HG02943 (cell line): ENCODE measurements around the gene ACOT6.
A peak's percentile ranks its signal among the peaks of the same experiment; 100 is the strongest.
"Not testable (repeated sequence)": the region's sequence is repeated elsewhere in the genome, so short reads cannot be mapped to it uniquely, and the experiment has no call there.

Experiments
- ATAC-seq: cut with Tn5 transposase; IDR thresholded peaks from one replicate; pipeline ENCODE4 v1.9.1; 2021; ENCODE audit warnings: mild to moderate bottlenecking, low read depth, moderate library complexity; ENCODE audit not compliant: unreplicated experiment

ACOT6 gene

DNA sequence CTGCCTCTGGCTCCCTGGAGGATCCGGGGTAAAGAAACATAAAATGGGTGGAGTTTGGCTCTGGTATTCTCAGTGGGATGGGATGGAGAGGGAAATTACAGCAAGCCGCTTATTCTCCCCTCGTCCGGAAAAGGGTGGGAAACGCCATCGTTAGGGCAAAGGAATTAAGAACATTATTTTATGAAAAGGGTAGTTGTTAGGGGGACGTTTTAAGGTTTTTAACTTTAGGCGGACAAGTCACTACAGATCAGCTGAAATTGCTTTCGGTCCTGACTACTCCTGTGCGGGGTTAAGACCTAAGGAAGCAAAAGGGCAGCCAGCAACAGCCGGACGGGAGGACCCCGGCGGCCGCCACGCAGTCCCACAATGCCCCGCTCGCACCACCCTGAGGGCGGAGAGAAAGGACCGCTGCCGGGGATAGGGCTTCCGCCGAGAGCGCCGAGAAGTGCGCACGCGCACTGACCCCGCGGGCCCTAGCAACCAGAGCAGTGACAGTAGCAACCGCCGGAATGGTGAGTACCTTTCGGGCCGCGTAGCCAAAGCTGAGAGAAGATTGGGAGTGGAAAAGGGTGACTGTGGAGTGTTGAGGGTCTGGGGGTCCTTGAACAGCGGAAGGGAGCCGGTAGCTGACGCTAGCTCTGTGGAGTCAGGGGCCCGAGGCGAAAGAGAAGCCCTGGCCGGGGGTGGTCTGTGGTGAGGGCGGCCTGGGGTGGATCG lies 32.4 kb downstream of the ACOT6 start, which contains the start of gene DNAL1:
DNAL1 (plus strand) TSS at position 456 of the 717 bp plus-strand sequence; CDS start at position 510, 54 bp downstream.
- peak; percentile 89 for ATAC-seq

DNA sequence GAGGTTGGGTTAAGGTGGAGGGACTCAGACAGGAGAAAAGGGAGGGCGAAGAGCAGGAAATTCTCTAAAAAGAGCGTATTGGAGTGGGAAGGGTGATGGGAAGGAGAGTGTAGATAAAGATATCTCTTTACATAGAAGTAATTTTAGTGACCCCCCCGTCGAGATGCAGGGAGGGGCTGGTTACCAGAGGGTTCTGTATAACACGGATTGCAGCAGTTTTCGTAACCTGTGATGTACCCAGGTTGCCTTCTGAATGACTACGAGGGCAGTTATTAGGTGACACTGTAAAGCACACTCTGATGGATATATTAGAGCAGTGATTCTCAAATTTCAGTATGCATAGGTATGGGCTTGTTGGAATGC lies 32.9 kb downstream of the ACOT6 start:
- no peak for ATAC-seq

GRCh38 chr14:73651005-73651404 lies 38.7 kb downstream of the ACOT6 start:
- no peak for ATAC-seq

DNA sequence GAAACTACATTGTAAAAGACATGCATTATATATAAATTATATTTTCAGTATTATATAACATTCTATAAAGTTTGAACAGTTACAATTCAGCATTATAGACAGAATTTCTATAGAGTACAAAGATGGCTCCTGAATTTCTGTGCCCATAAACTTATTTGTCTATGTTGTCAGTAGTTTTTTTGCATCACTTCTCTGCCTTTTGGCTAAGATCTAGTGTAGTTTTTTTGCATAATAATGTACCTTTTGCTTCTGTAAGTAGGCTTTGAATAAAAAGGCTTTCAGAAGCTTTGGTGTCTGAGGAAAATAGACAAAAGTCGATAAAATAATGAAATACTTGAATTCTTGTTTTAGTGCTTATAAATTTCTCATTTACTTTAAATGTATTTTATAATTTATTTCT lies 43.5 kb downstream of the ACOT6 start:
- ATAC-seq = no peak

GRCh38 chr14:73659202-73659601 lies 46.9 kb downstream of the ACOT6 start:
- ATAC-seq = not testable (repeated sequence)

DNA sequence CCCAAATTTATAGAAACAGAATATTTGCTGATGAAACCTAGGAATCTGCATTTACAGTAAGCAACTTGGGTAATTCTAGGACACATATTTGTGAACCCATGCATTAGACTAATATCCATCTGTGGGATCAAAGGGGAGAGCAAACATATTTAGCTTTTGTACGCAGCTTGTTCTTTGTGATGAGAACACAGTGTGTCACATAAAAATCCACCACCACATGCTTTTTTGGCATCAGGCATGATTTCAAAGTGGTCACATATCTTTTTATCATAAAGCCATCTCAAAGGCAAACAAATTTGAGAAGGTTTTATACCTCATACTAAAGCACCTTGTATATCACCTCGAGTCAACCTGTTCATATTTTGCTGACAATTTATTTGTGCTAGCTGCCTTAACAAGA lies 48.2 kb downstream of the ACOT6 start:
- ATAC-seq = no peak

DNA sequence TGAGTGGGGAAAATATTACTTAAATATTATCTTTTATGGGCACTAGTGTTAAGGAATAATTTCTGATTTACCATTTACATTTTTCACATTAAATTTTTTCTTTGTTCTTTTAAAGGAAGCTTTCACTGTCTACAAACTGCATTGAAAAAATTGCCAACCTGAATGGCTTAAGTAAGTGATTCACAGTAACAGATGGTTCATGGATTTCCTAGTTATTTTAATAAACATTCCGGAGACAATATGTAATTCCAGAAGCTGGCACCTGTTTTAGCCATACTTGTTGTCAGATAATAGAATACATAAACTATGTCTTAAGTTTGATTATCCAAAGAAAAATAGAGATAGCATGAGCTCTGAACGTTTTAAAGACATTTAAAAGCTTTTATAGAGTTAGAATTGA lies 49.6 kb downstream of the ACOT6 start:
- no peak for ATAC-seq

- no peak for ATAC-seq
Measured at GRCh38 chr14:73662487-73662943, 50.2 kb downstream of the ACOT6 start.

DNA sequence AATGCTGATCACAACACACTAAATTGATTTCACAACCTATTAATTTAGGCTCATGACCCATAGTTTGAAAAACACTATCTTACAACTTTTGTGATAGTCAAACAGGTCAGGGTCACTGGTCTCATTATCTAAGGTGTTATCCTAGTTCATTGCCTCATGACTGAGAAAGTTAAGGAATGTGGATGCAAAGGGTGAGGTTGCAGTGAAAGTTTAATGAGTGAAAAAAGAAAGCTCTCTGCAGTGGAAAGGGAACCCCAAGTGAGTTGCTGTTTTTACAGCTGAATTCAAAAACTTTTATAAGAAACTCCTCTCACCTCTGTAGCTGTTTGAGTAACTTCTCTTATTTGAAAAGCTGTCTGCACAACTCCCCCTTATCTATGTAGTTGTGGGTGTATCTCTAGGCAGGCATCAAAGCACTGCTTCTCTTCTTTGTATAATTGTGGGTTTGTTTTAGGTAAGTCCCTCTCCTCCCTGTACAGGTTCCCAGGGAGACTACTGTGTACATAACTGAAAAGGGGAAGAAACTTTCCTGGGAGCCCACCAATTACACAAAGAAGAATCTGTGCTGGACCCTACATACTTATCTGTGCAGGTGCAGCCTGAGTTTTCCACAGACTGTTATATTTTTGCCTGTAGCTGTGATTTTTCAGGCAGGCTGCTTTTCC lies 51.4 kb downstream of the ACOT6 start:
- no peak for ATAC-seq

- no peak for ATAC-seq
Measured at GRCh38 chr14:73665130-73665529, 52.8 kb downstream of the ACOT6 start.

- ATAC-seq = no peak
Measured at GRCh38 chr14:73666583-73666982, 54.3 kb downstream of the ACOT6 start.

- no peak for ATAC-seq
Measured at GRCh38 chr14:73667854-73668253, 55.5 kb downstream of the ACOT6 start.
